SK-N-MC (cell line): ENCODE data around the gene AIF1.
A peak's percentile ranks its signal among the peaks of the same experiment; 100 is the strongest.

ENCODE experiments used
- DNase-seq: peaks from one replicate; pipeline ENCODE4 v3.0.0-alpha.2; 2011; ENCODE audit warnings: low read depth, low spot score
- H3K27ac ChIP-seq: fragments of 200-600 bp; sonication (generic); 2 replicates; pipeline ENCODE4 v1.5.1; 2016; ENCODE audit warnings: mixed run types
- H3K36me3 ChIP-seq: fragments of 200-600 bp; sonication (generic); 2 replicates; pipeline ENCODE4 v1.6.1; 2017; ENCODE audit warnings: antibody characterized with exemption, low read length, mixed read lengths; ENCODE audit not compliant: insufficient read depth
- H3K4me3 ChIP-seq: fragments of 200-600 bp; sonication (generic); 2 replicates; pipeline ENCODE4 v1.5.1; 2016
- H3K9ac ChIP-seq: fragments of 200-600 bp; sonication (generic); 2 replicates; pipeline ENCODE4 v1.8.0; 2017; ENCODE audit warnings: mixed run types, mixed read lengths; ENCODE audit not compliant: insufficient read length
- H3K9me3 ChIP-seq: fragments of 200-600 bp; sonication (generic); 2 replicates; pipeline ENCODE4 v1.6.1; 2017; ENCODE audit warnings: low read depth, mild to moderate bottlenecking, antibody characterized with exemption, low read length, moderate library complexity, mixed read lengths
- EZH2 ChIP-seq: fragments of 200-600 bp; sonication (generic); IDR thresholded peaks from one replicate; pipeline ENCODE4 v1.6.1; 2017; ENCODE audit warnings: antibody characterized with exemption
- FOXP2 ChIP-seq: optimal IDR thresholded peaks from 2 replicates; pipeline ENCODE3; 2011; ENCODE audit warnings: mild to moderate bottlenecking, moderate library complexity; ENCODE audit not compliant: insufficient read depth; ENCODE audit errors: extremely low read length, control extremely low read depth
- POLR2AphosphoS5 ChIP-seq: IDR thresholded peaks from 2 replicates; pipeline ENCODE4 v1.6.1; 2012; ENCODE audit warnings: mild to moderate bottlenecking, low read depth, low read length, borderline replicate concordance

Gene AIF1

GRCh38 chr6:31634131-31634530, 19.1 kb downstream of the AIF1 start:
- DNase-seq: no peak
- Histone ChIP-seq H3K27ac (peak overlapping the region; percentile 42; the same call in 1 of the 2 replicates), H3K9me3 (no peaks in the 10 kb centered on the region), H3K36me3 (peaks cover 94% of the 10 kb centered on the region), H3K9ac (no peak overlapping the region), H3K4me3 (no peak overlapping the region)
- TF ChIP-seq POLR2AphosphoS5: no peak
- TF ChIP-seq EZH2: no peak
- TF ChIP-seq FOXP2: no peak

DNA sequence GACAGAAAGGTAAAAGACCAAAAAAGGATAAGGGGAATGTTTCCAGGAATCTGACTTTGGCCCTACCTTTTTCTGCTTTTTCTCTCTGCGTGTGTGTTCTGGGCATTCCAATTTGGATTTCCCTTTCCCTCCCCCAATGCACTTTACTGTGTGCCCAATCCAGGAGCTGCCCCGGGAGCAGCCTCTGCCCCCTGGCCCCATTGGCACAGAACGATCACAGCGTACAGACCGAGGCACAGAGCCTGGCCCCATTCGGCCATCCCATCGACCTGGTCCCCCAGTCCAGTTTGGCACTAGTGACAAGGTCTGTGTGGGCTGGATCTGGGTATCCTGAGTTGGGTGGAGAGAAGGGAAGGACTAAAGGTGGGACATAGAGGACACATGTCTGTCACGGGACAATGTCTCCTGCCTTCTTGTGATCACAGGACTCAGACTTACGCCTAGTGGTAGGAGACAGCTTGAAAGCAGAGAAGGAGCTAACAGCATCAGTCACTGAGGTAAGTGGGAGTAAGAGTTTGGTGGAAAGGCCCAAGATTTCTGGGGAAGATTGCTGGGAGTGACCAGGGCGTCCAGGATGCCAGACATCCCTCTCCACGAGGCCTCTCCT, 20.0 kb downstream of the AIF1 start:
- H3K9me3 ChIP-seq: no peaks in the 10 kb centered on the region
- TF ChIP-seq FOXP2 (no peak), EZH2 (no peak), POLR2AphosphoS5 (no peak)
- 0 out of 2 replicates have a peak overlapping the region, but pooled peaks have one; percentile 36 for H3K27ac ChIP-seq
- H3K36me3 ChIP-seq: peaks cover 94% of the 10 kb centered on the region
- no peak for DNase-seq
- H3K4me3 ChIP-seq: no peak overlapping the region
- H3K9ac ChIP-seq: no peak overlapping the region

GRCh38 chr6:31636698-31637596, 21.9 kb downstream of the AIF1 start:
- Histone ChIP-seq H3K9ac (no peak overlapping the region), H3K9me3 (no peaks in the 10 kb centered on the region), H3K27ac (peak overlapping the region; percentile 42), H3K4me3 (no peak overlapping the region), H3K36me3 (peaks cover 94% of the 10 kb centered on the region)
- TF ChIP-seq FOXP2: no peak
- peak; percentile 31; the same call in 1 of the 2 replicates for TF ChIP-seq POLR2AphosphoS5
- no peak for DNase-seq

DNA sequence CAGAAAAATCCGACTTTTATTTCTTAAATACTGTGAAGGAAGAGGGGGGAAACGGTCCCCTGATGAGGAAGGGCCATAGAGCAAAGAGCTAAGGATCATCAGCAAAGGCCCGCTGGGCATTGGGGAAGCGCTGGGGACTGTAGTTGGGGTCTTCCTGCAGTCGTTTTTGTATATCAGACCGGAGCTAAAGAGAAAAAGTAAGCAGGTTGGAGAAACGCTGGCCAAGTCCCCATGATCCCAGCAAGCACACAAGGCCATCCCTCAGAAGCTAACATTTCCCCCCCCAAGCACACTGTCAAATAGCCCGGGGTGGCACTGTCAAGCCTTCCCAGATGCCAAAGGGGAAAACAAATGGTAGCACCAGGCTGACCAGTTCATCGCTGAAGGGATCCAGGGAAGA, 24.0 kb downstream of the AIF1 start:
- peak; percentile 40 for TF ChIP-seq POLR2AphosphoS5
- TF ChIP-seq EZH2: no peak
- no peak for TF ChIP-seq FOXP2
- H3K36me3 ChIP-seq: peaks cover 89% of the 10 kb centered on the region
- H3K9ac ChIP-seq: no peak overlapping the region
- no peak for DNase-seq
- H3K4me3 ChIP-seq: no peak overlapping the region
- no peaks in the 10 kb centered on the region for H3K9me3 ChIP-seq
- H3K27ac ChIP-seq: peak overlapping the region; percentile 78; the same call in 1 of the 2 replicates

GRCh38 chr6:31639449-31639861, 24.4 kb downstream of the AIF1 start:
- peaks cover 89% of the 10 kb centered on the region for H3K36me3 ChIP-seq

GRCh38 chr6:31640612-31641011, 25.6 kb downstream of the AIF1 start:
- no peak for TF ChIP-seq POLR2AphosphoS5
- TF ChIP-seq FOXP2: no peak
- no peak for TF ChIP-seq EZH2
- Histone ChIP-seq H3K4me3 (no peak overlapping the region), H3K9ac (no peak overlapping the region), H3K36me3 (peaks cover 89% of the 10 kb centered on the region), H3K27ac (no peak overlapping the region), H3K9me3 (no peaks in the 10 kb centered on the region)
- DNase-seq: no peak

More at GRCh38 chr6:31639449-31639861, 24.4 kb downstream of the AIF1 start:
- H3K4me3 ChIP-seq: no peak overlapping the region
- H3K9ac ChIP-seq: no peak overlapping the region
- TF ChIP-seq POLR2AphosphoS5 (0 out of 2 replicates have a peak, but pooled peaks have one; percentile 13), FOXP2 (no peak), EZH2 (no peak)
- H3K27ac ChIP-seq: peak overlapping the region; percentile 78
- DNase-seq: no peak
- no peaks in the 10 kb centered on the region for H3K9me3 ChIP-seq

DNA sequence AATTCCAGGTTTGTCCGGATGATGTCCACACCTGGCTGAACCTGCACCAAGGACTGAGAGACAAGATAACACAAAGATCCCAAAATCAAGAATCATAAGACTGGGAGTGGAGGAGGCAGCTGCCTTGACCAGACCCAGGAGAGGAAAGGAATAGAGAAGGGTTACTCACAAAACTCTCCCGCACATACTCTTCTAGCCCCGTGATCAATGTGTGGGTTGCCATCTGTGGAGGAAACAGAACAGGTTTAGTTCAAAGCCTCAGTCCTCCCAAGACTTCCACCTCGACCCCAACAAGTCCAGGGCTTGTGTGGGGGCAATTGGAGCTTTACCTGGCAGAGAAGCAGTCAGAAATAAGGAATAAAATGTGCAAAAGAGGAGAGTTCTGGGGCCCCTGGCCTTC, 26.3 kb downstream of the AIF1 start:
- TF ChIP-seq FOXP2 (no peak), EZH2 (no peak), POLR2AphosphoS5 (no peak)
- no peak for DNase-seq
- Histone ChIP-seq H3K9me3 (no peaks in the 10 kb centered on the region), H3K27ac (no peak overlapping the region), H3K9ac (no peak overlapping the region), H3K36me3 (peaks cover 88% of the 10 kb centered on the region), H3K4me3 (no peak overlapping the region)

DNA sequence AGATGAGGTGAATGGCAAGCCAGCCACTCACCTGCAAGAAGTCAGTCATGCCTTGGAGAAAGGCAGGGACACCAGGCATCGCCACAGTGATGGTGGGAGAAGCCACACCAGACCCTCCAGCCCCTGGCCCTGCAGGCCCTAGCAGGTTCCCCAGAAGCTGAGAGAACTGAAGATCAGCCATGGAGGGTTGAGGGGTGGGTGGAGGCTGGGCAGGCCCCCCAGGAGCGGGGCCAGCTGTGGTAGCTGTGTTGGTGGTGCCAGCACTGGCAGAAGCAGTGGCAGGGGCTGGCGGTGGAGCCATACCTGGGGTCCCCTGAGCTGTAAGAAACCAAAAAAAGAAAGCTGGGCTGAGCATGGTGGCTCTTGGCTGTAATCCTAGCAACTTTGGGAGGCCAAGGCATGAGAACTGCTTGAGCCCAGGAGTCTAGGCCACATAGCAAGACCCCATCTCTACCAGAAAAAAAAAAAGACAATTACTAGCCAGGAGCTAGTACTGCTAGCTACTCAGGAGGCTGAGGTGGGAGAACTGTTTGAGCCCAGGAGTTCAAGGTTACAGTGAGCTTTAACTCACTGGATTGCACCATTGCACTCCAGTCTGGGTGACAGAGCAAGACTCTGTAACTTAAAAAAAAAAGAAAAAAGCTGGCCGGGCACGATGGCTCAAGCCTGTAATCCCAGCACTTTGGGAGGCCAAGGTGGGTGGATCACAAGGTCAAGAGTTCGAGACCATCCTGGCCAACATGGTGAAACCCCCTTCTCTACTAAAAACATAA, 27.9 kb downstream of the AIF1 start:
- peaks cover 84% of the 10 kb centered on the region for H3K36me3 ChIP-seq
- H3K4me3 ChIP-seq: no peak overlapping the region
- no peak overlapping the region for H3K9ac ChIP-seq
- no peak for DNase-seq
- no peak overlapping the region for H3K27ac ChIP-seq
- TF ChIP-seq FOXP2: no peak
- TF ChIP-seq EZH2: no peak
- no peak for TF ChIP-seq POLR2AphosphoS5
- H3K9me3 ChIP-seq: no peaks in the 10 kb centered on the region
